ENCODE results near the gene TMEM132A.

The TMEM132A gene

GRCh38 chr11:60936467-60937143 lies 12.3 kb downstream of the TMEM132A start:
- DNase-seq (ENCODE audit: low read depth in 1 of 2, low spot score in 1 of 2) = no peak

GRCh38 chr11:60937144-60937527 lies 12.9 kb downstream of the TMEM132A start:
- no peak for DNase-seq (ENCODE audit: low read depth in 1 of 2, low spot score in 1 of 2)

GRCh38 chr11:60937811-60938210 lies 13.6 kb downstream of the TMEM132A start:
- DNase-seq (ENCODE audit: low read depth in 1 of 2, low spot score in 1 of 2) = no peak

- DNase-seq (ENCODE audit: low read depth in 1 of 2, low spot score in 1 of 2) = no peak
Measured at GRCh38 chr11:60938500-60938899, 14.2 kb downstream of the TMEM132A start.

GRCh38 chr11:60939301-60939700 lies 15.0 kb downstream of the TMEM132A start:
- DNase-seq (ENCODE audit: low read depth in 1 of 2, low spot score in 1 of 2) = no peak

GRCh38 chr11:60939855-60940254 lies 15.6 kb downstream of the TMEM132A start:
- DNase-seq (ENCODE audit: low read depth in 1 of 2, low spot score in 1 of 2) = no peak

- DNase-seq (ENCODE audit: low read depth in 1 of 2, low spot score in 1 of 2) = no peak
Measured at GRCh38 chr11:60941371-60942119, 17.3 kb downstream of the TMEM132A start.

GRCh38 chr11:60942219-60942618 lies 18.0 kb downstream of the TMEM132A start:
- no peak for DNase-seq (ENCODE audit: low read depth in 1 of 2, low spot score in 1 of 2)

GRCh38 chr11:60942970-60943565 lies 18.8 kb downstream of the TMEM132A start:
- no peak for DNase-seq (ENCODE audit: low read depth in 1 of 2, low spot score in 1 of 2)

- no peak for DNase-seq (ENCODE audit: low read depth in 1 of 2, low spot score in 1 of 2)
Measured at GRCh38 chr11:60944490-60945294, 20.4 kb downstream of the TMEM132A start.

- no peak for DNase-seq (ENCODE audit: low read depth in 1 of 2, low spot score in 1 of 2)
Measured at GRCh38 chr11:60945295-60945667, 21.0 kb downstream of the TMEM132A start.

- DNase-seq (ENCODE audit: low read depth in 1 of 2, low spot score in 1 of 2) = no peak
Measured at GRCh38 chr11:60946601-60947264, 22.5 kb downstream of the TMEM132A start.

GRCh38 chr11:60947700-60948099 lies 23.4 kb downstream of the TMEM132A start:
- no peak for DNase-seq (ENCODE audit: low read depth in 1 of 2, low spot score in 1 of 2)

GRCh38 chr11:60948250-60948649 lies 24.0 kb downstream of the TMEM132A start:
- no peak for DNase-seq (ENCODE audit: low read depth in 1 of 2, low spot score in 1 of 2)

- DNase-seq (ENCODE audit: low read depth in 1 of 2, low spot score in 1 of 2) = no peak
Measured at GRCh38 chr11:60950024-60950423, 25.8 kb downstream of the TMEM132A start.

GRCh38 chr11:60950933-60951605 lies 26.8 kb downstream of the TMEM132A start:
- DNase-seq (ENCODE audit: low read depth in 1 of 2, low spot score in 1 of 2) = peak in 1 of 2 donors; percentile 13

- no peak for DNase-seq (ENCODE audit: low read depth in 1 of 2, low spot score in 1 of 2)
Measured at GRCh38 chr11:60951606-60951903, 27.3 kb downstream of the TMEM132A start.

- DNase-seq (ENCODE audit: low read depth in 1 of 2, low spot score in 1 of 2) = peak in 1 of 2 donors; percentile 8
Measured at GRCh38 chr11:60951904-60952741, 27.9 kb downstream of the TMEM132A start, which contains the start of gene SLC15A3. SLC15A3 (minus strand) TSS chr11:60952176; CDS start chr11:60951551, 625 bp downstream.

- DNase-seq (ENCODE audit: low read depth in 1 of 2, low spot score in 1 of 2) = no peak
Measured at GRCh38 chr11:60952742-60953170, 28.5 kb downstream of the TMEM132A start.

- no peak for DNase-seq (ENCODE audit: low read depth in 1 of 2, low spot score in 1 of 2)
Measured at GRCh38 chr11:60953781-60954180, 29.5 kb downstream of the TMEM132A start.

Data from stimulated activated CD4-positive, alpha-beta T cell treated with anti-CD3 and anti-CD28 coated beads, Interleukin-15, amount 100 ng/mL, for 1 hour (primary cell).